HCT116 (cell line): Measurements from ENCODE around the gene CD99L2. TPM values are rescaled to one million over a fixed set of nuclear protein-coding genes. Genes with fewer than 3 reads are reported as not detected.

ENCODE experiments used
- ATAC-seq: fragments of 200-7000 bp; cut with Tn5 transposase; 2 replicates; pipeline ENCODE4 v1.9.1; 2020; ENCODE audit warnings: mild to moderate bottlenecking, moderate library complexity
- BruUV-seq: library from RNA; stranded (reverse); fragments of 400-500 nt; replicated peaks from 2 replicates; lab custom pipeline; 2021; lab: Mats Ljungman, UMichigan
- CTCF ChIA-PET: fragments of 300-600 bp; sonication (Branson Sonifier 250); formaldehyde crosslinking; loops from one replicate; lab custom pipeline; 2021; ENCODE audit warnings: antibody characterized with exemption; lab: Charles Lee
- POLR2A ChIA-PET: fragments of 300-600, 350-600 bp; sonication (Branson Sonifier 250); formaldehyde crosslinking; loops from one replicate; lab custom pipeline; 2021; ENCODE audit warnings: antibody characterized with exemption; lab: Charles Lee
- RAD21 ChIA-PET, 2 experiments: fragments of 300-600 bp; sonication (Branson Sonifier 250); formaldehyde crosslinking; loops; one replicate each; lab custom pipeline; 2023; ENCODE audit warnings: low total read pairs in 2 of 2; ENCODE audit not compliant: uncharacterized antibody in 2 of 2, unreplicated experiment in 2 of 2, low non-redundant PET in 1 of 2; lab: Charles Lee
- DNase-seq: peaks from one replicate; pipeline ENCODE4 v3.0.0-alpha.2; 2010; ENCODE audit warnings: low read depth, low spot score
- H2AFZ ChIP-seq: fragments of 200-600 bp; shearing (Covaris generic), sonication (generic); 2 replicates; pipeline ENCODE4 v1.6.1; 2017; ENCODE audit warnings: low read depth, mixed run types, mixed read lengths, antibody characterized with exemption, low read length; ENCODE audit not compliant: poor library complexity, severe bottlenecking
- H3K27ac ChIP-seq: 2 replicates; pipeline ENCODE4 v1.5.1; 2012; ENCODE audit warnings: low read depth, low read length
- H3K27me3 ChIP-seq: fragments of 200-600 bp; sonication (generic); 2 replicates; pipeline ENCODE4 v1.6.1; 2016; ENCODE audit warnings: mixed run types, low read length, mixed read lengths; ENCODE audit not compliant: insufficient read depth
- H3K36me3 ChIP-seq, 2 experiments: fragments of 200-500 bp in 1 of 2; fragments of 200-600 bp in 1 of 2; sonication (Bioruptor generic) in 1 of 2; sonication (generic) in 1 of 2; 2 replicates each; pipeline versions ENCODE4 v1.5.1 to v1.6.1; 2014 to 2016; ENCODE audit warnings: low read length in 2 of 2, inconsistent platforms in 1 of 2, mixed read lengths in 1 of 2, mixed run types in 1 of 2; ENCODE audit not compliant: insufficient read depth in 2 of 2, control insufficient read depth in 1 of 2
- H3K4me1 ChIP-seq, 2 experiments: fragments of 200-600 bp in 1 of 2; sonication (generic) in 1 of 2; 2 replicates each; pipeline versions ENCODE4 v1.5.1 to v1.6.1; 2012 to 2017; ENCODE audit warnings: low read length in 2 of 2, inconsistent platforms in 1 of 2, mild to moderate bottlenecking in 1 of 2, mixed read lengths in 1 of 2, mixed run types in 1 of 2, moderate library complexity in 1 of 2; ENCODE audit not compliant: insufficient read depth in 2 of 2, control insufficient read depth in 1 of 2
- H3K4me2 ChIP-seq: fragments of 200-600 bp; sonication (generic); 2 replicates; pipeline ENCODE4 v1.6.1; 2017; ENCODE audit warnings: mixed run types, low read length, mixed read lengths
- H3K4me3 ChIP-seq, 2 experiments: fragments of 200-600 bp in 1 of 2; sonication (generic) in 1 of 2; replicated peaks in 1 of 2; 2 replicates each; pipeline ENCODE4 v1.5.1; 2011 to 2016; ENCODE audit warnings: low read length in 2 of 2, control low read depth in 1 of 2, low read depth in 1 of 2, mild to moderate bottlenecking in 1 of 2, mixed read lengths in 1 of 2, mixed run types in 1 of 2
- H3K79me2 ChIP-seq: fragments of 200-600 bp; sonication (generic); 2 replicates; pipeline ENCODE4 v1.6.1; 2017; ENCODE audit warnings: mild to moderate bottlenecking, mixed run types, low read length, moderate library complexity, mixed read lengths; ENCODE audit not compliant: insufficient read depth
- H3K9ac ChIP-seq: fragments of 200-600 bp; sonication (generic); 2 replicates; pipeline ENCODE4 v1.6.1; 2016; ENCODE audit warnings: low read length, mixed read lengths
- H3K9me2 ChIP-seq: fragments of 200-600 bp; sonication (generic), shearing (Covaris generic); 2 replicates; pipeline ENCODE4 v1.6.1; 2017; ENCODE audit warnings: mixed run types, mild to moderate bottlenecking, moderate library complexity; ENCODE audit not compliant: insufficient read depth
- H3K9me3 ChIP-seq, 2 experiments: fragments of 200-500 bp in 1 of 2; fragments of 200-600 bp in 1 of 2; sonication (Bioruptor generic) in 1 of 2; sonication (generic) in 1 of 2; 2 replicates each; pipeline ENCODE4 v1.6.1; 2014 to 2017; ENCODE audit warnings: low read length in 2 of 2, mixed read lengths in 2 of 2, inconsistent platforms in 1 of 2, low read depth in 1 of 2, mild to moderate bottlenecking in 1 of 2, mixed run types in 1 of 2, moderate library complexity in 1 of 2; ENCODE audit not compliant: control insufficient read depth in 1 of 2, insufficient read depth in 1 of 2
- H4K20me1 ChIP-seq: fragments of 200-600 bp; sonication (generic), shearing (Covaris generic); 2 replicates; pipeline ENCODE4 v1.6.1; 2017; ENCODE audit warnings: mixed run types, mild to moderate bottlenecking, moderate library complexity; ENCODE audit not compliant: insufficient read depth
- CBX3 ChIP-seq: IDR thresholded peaks from 2 replicates; pipeline ENCODE4 v1.6.1; 2012; ENCODE audit warnings: low read depth
- EGR1 ChIP-seq: IDR thresholded peaks from 2 replicates; pipeline ENCODE4 v1.6.1; 2012; ENCODE audit warnings: low read depth
- ELF1 ChIP-seq: IDR thresholded peaks from 2 replicates; pipeline ENCODE4 v1.6.1; 2012; ENCODE audit warnings: low read depth, borderline replicate concordance
- EZH2 ChIP-seq: fragments of 200-600 bp; sonication (generic); IDR thresholded peaks from 2 replicates; pipeline ENCODE4 v1.6.1; 2017; ENCODE audit warnings: antibody characterized with exemption, mixed run types
- EZH2phosphoT487 ChIP-seq: fragments of 200-600 bp; IDR thresholded peaks from 2 replicates; pipeline ENCODE4 v1.6.1; 2018; ENCODE audit warnings: antibody characterized with exemption, borderline replicate concordance
- FOSL1 ChIP-seq: IDR thresholded peaks from 2 replicates; pipeline ENCODE4 v1.6.1; 2012; ENCODE audit warnings: low read depth
- JUND ChIP-seq: IDR thresholded peaks from 2 replicates; pipeline ENCODE4 v1.6.1; 2012
- POLR2A ChIP-seq: IDR thresholded peaks from 2 replicates; pipeline ENCODE4 v1.7.0; 2011; ENCODE audit warnings: borderline replicate concordance; ENCODE audit not compliant: insufficient read depth, insufficient read length; ENCODE audit errors: extremely low read depth
- POLR2AphosphoS5 ChIP-seq: IDR thresholded peaks from 2 replicates; pipeline ENCODE4 v1.6.1; 2011; ENCODE audit warnings: mild to moderate bottlenecking, low read depth, low read length, moderate library complexity
- RAD21 ChIP-seq: IDR thresholded peaks from 2 replicates; pipeline ENCODE4 v1.6.1; 2012; ENCODE audit warnings: low read depth, mild to moderate bottlenecking
- SIN3A ChIP-seq: IDR thresholded peaks from 2 replicates; pipeline ENCODE4 v1.6.1; 2012; ENCODE audit warnings: low read depth
- SP1 ChIP-seq: IDR thresholded peaks from 2 replicates; pipeline ENCODE4 v1.6.1; 2012; ENCODE audit warnings: low read depth
- SRF ChIP-seq: IDR thresholded peaks from 2 replicates; pipeline ENCODE4 v1.6.1; 2012; ENCODE audit warnings: low read depth
- TCF7L2 ChIP-seq: IDR thresholded peaks from 2 replicates; pipeline ENCODE4 v1.7.0; 2011; ENCODE audit warnings: borderline replicate concordance, inconsistent platforms; ENCODE audit not compliant: insufficient read depth, insufficient read length; ENCODE audit errors: extremely low read depth
- YY1 ChIP-seq: IDR thresholded peaks from 2 replicates; pipeline ENCODE4 v1.6.1; 2011; ENCODE audit warnings: low read length, low read depth, moderate library complexity, mild to moderate bottlenecking; ENCODE audit not compliant: insufficient replicate concordance; ENCODE audit errors: extremely low read depth
- ZFX ChIP-seq: fragments of 450-650 bp; IDR thresholded peaks from 2 replicates; pipeline ENCODE4 v1.6.1; 2017
- ZNF274 ChIP-seq: fragments of 200-500 bp; sonication (Bioruptor generic); IDR thresholded peaks from 2 replicates; pipeline ENCODE4 v1.6.1; 2014; ENCODE audit warnings: mild to moderate bottlenecking, low read depth, low read length, inconsistent platforms
- intact Hi-C: fragments of 100-400 bp; cut with micrococcal nuclease; formaldehyde crosslinking; loops from 2 replicates; pipeline ENCODE4 v1.10.0; 2022
- total RNA-seq: library from RNA; stranded (reverse); gene quantifications from one replicate; pipeline ENCODE4 v1.2.1, GENCODE V29; 2021; ENCODE audit not compliant: unreplicated experiment
- TF ChIP-seq, protein P1 (sequence below): IDR thresholded peaks from 2 replicates; pipeline ENCODE4 v1.6.1; 2012
- TF ChIP-seq, protein P2 (sequence below), 3 experiments: fragments of 200-600 bp in 1 of 3; sonication (generic) in 1 of 3; IDR thresholded peaks in 2 of 3; conservative IDR thresholded peaks in 1 of 3; 2 replicates each; pipeline ENCODE4 v1.5.1; 2012 to 2017; ENCODE audit warnings: low read depth in 2 of 3, low read length in 2 of 3, antibody characterized with exemption in 1 of 3, borderline replicate concordance in 1 of 3, control low read depth in 1 of 3, mild to moderate bottlenecking in 1 of 3, mixed read lengths in 1 of 3, mixed run types in 1 of 3, moderate library complexity in 1 of 3; ENCODE audit not compliant: insufficient read depth in 1 of 3
- TF ChIP-seq, protein P3 (sequence below): IDR thresholded peaks from 2 replicates; pipeline ENCODE4 v1.6.1; 2012

Gene CD99L2
- total RNA-seq, 1 experiment from 2014 or later, result 6.2 TPM

DNA sequence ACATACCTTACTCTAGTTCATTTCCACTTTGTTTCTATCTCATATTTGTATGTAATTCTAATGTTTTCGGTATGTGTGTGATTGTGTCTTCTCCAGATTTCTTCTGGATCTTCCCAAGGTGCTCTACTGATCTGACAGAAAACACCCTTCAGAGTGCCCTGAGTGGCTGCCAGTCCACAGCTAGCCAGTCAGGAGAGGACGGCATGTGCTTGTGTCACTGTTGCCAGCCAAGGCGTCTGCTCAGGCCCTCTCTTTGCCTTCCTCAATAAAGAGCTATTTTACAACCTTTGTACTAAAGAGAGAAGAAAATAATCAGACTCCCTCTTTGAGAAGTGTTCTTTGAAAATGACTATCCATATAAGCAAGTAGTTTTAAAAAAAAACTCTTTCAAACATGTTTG lies 29.0 kb downstream of the CD99L2 start:
- POLR2A ChIA-PET, result no interaction called here
- TF ChIP-seq CBX3 (no peak), EZH2phosphoT487 (no peak), JUND (no peak), ZNF274 (no peak), RAD21 (no peak), POLR2A (no peak), POLR2AphosphoS5 (no peak), TCF7L2 (no peak), EZH2 (no peak), SRF (no peak), EGR1 (no peak), SIN3A (no peak), YY1 (no peak), SP1 (no peak), FOSL1 (no peak), ZFX (no peak), ELF1 (no peak)
- TF ChIP-seq, protein P1, sequence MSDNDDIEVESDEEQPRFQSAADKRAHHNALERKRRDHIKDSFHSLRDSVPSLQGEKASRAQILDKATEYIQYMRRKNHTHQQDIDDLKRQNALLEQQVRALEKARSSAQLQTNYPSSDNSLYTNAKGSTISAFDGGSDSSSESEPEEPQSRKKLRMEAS, result no peak
- TF ChIP-seq, protein P2, sequence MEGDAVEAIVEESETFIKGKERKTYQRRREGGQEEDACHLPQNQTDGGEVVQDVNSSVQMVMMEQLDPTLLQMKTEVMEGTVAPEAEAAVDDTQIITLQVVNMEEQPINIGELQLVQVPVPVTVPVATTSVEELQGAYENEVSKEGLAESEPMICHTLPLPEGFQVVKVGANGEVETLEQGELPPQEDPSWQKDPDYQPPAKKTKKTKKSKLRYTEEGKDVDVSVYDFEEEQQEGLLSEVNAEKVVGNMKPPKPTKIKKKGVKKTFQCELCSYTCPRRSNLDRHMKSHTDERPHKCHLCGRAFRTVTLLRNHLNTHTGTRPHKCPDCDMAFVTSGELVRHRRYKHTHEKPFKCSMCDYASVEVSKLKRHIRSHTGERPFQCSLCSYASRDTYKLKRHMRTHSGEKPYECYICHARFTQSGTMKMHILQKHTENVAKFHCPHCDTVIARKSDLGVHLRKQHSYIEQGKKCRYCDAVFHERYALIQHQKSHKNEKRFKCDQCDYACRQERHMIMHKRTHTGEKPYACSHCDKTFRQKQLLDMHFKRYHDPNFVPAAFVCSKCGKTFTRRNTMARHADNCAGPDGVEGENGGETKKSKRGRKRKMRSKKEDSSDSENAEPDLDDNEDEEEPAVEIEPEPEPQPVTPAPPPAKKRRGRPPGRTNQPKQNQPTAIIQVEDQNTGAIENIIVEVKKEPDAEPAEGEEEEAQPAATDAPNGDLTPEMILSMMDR (IDR thresholded peaks at IDR 0.05 in 2 of 3, conservative IDR thresholded peaks at IDR 0.05 in 1 of 3; ENCODE audit: borderline replicate concordance in 1 of 3, insufficient read depth in 1 of 3, low read depth in 2 of 3, low read length in 2 of 3), result no peak
- TF ChIP-seq, protein P3, sequence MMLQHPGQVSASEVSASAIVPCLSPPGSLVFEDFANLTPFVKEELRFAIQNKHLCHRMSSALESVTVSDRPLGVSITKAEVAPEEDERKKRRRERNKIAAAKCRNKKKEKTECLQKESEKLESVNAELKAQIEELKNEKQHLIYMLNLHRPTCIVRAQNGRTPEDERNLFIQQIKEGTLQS, result no peak
- Histone ChIP-seq H3K79me2 (no peaks in the 10 kb centered on the region), H3K27ac (no peak overlapping the region), H3K4me2 (no peak overlapping the region), H3K9ac (no peak overlapping the region), H3K4me3 (no peak overlapping the region), H3K27me3 (no peaks in the 10 kb centered on the region), H3K9me3 (no peaks in the 10 kb centered on the region), H4K20me1 (no peaks in the 10 kb centered on the region), H3K36me3 (no peaks in the 10 kb centered on the region), H3K4me1 (peaks cover 5 to 12% of the 10 kb centered on the region in 2 experiments; a peak in 2 of 4 replicates), H2AFZ (no peak overlapping the region), H3K9me2 (no peaks in the 10 kb centered on the region)
- intact Hi-C loops, result no loop called here
- DNase-seq (no peak), ATAC-seq (no peak)
- CTCF ChIA-PET, result no interaction called here
- no TSS peak for BruUV-seq
- RAD21 ChIA-PET, result no interaction called here
